ENCODE results near the gene PITPNM3. TPM values are rescaled to one million over a fixed set of nuclear protein-coding genes. Genes with fewer than 3 reads are reported as not detected.

PITPNM3 gene
- total and polyA plus RNA-seq, 7 donors, result 3.6 to 13.6 (median 5.7) TPM

- H3K9me3 ChIP-seq, result no peaks in the 10 kb centered on the region
- no peak overlapping the region for H3K27ac ChIP-seq
- no peak for TF ChIP-seq EP300 (IDR thresholded peaks at IDR 0.05)
- TF ChIP-seq, protein P1, sequence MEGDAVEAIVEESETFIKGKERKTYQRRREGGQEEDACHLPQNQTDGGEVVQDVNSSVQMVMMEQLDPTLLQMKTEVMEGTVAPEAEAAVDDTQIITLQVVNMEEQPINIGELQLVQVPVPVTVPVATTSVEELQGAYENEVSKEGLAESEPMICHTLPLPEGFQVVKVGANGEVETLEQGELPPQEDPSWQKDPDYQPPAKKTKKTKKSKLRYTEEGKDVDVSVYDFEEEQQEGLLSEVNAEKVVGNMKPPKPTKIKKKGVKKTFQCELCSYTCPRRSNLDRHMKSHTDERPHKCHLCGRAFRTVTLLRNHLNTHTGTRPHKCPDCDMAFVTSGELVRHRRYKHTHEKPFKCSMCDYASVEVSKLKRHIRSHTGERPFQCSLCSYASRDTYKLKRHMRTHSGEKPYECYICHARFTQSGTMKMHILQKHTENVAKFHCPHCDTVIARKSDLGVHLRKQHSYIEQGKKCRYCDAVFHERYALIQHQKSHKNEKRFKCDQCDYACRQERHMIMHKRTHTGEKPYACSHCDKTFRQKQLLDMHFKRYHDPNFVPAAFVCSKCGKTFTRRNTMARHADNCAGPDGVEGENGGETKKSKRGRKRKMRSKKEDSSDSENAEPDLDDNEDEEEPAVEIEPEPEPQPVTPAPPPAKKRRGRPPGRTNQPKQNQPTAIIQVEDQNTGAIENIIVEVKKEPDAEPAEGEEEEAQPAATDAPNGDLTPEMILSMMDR (IDR thresholded peaks at IDR 0.05), result no peak
- no peak for TF ChIP-seq POLR2A (IDR thresholded peaks at IDR 0.05)
- TF ChIP-seq POLR2AphosphoS5 (IDR thresholded peaks at IDR 0.05), result no peak
- intact Hi-C loops (cut with DNase I), result no loop called here
- H3K36me3 ChIP-seq, result peaks cover 0 to 8% (median 4%) of the 10 kb centered on the region in 4 donors
- no peak overlapping the region for H3K4me3 ChIP-seq
- H3K4me1 ChIP-seq, result peaks cover 0 to 13% (median 3%) of the 10 kb centered on the region in 4 donors
- 60 to 72% methylated on average over 14 of the region's 14 CpGs for WGBS, 2 donors
- no peak for DNase-seq
- H3K27me3 ChIP-seq, result no peaks in the 10 kb centered on the region
Measured at GRCh38 chr17:6456914-6457687, 99.3 kb downstream of the PITPNM3 start.

- Histone ChIP-seq H3K27ac (no peak overlapping the region), H3K4me3 (no peak overlapping the region), H3K9me3 (no peaks in the 10 kb centered on the region), H3K36me3 (peaks cover 0 to 6% (median 3%) of the 10 kb centered on the region in 4 donors), H3K4me1 (peaks cover 0 to 13% (median 3%) of the 10 kb centered on the region in 4 donors), H3K27me3 (no peaks in the 10 kb centered on the region)
- WGBS, 2 donors, result 73 to 88% methylated on average over 9 of the region's 9 CpGs
- no peak for DNase-seq
- intact Hi-C loops (cut with DNase I), result no loop called here
- TF ChIP-seq, protein P1 (IDR thresholded peaks at IDR 0.05), result no peak
- TF ChIP-seq EP300 (IDR thresholded peaks at IDR 0.05) (no peak), POLR2A (IDR thresholded peaks at IDR 0.05) (no peak)
Measured at GRCh38 chr17:6456321-6456720, 100.0 kb downstream of the PITPNM3 start.

GRCh38 chr17:6455321-6455705, 101.0 kb downstream of the PITPNM3 start:
- H3K27ac ChIP-seq, result no peak overlapping the region
- no peak for TF ChIP-seq EP300 (IDR thresholded peaks at IDR 0.05)
- TF ChIP-seq POLR2A (IDR thresholded peaks at IDR 0.05), result no peak
- TF ChIP-seq, protein P1 (IDR thresholded peaks at IDR 0.05), result no peak
- no peak for TF ChIP-seq POLR2AphosphoS5 (IDR thresholded peaks at IDR 0.05)

GRCh38 chr17:6454495-6455320, 101.6 kb downstream of the PITPNM3 start:
- Histone ChIP-seq H3K9me3 (no peaks in the 10 kb centered on the region), H3K27ac (no peak overlapping the region), H3K4me3 (peak overlapping the region in 2 of 4 donors; percentile 5 to 18), H3K4me1 (peaks cover 0 to 13% (median 3%) of the 10 kb centered on the region in 4 donors), H3K27me3 (no peaks in the 10 kb centered on the region), H3K36me3 (no peaks in the 10 kb centered on the region)
- DNase-seq, result no peak
- intact Hi-C loops (cut with DNase I), result no loop called here
- 58 to 73% methylated on average over 35 of the region's 35 CpGs for WGBS, 2 donors
- TF ChIP-seq POLR2A (IDR thresholded peaks at IDR 0.05), result no peak
- TF ChIP-seq POLR2AphosphoS5 (IDR thresholded peaks at IDR 0.05), result no peak
- TF ChIP-seq, protein P1 (IDR thresholded peaks at IDR 0.05), result no peak
- TF ChIP-seq EP300 (IDR thresholded peaks at IDR 0.05), result no peak

More at GRCh38 chr17:6455321-6455705, 101.0 kb downstream of the PITPNM3 start:
- no peaks in the 10 kb centered on the region for H3K9me3 ChIP-seq
- H3K27me3 ChIP-seq, result no peaks in the 10 kb centered on the region
- peaks cover 0 to 13% (median 3%) of the 10 kb centered on the region in 4 donors for H3K4me1 ChIP-seq
- peak overlapping the region in 2 of 4 donors; percentile 5 to 18 for H3K4me3 ChIP-seq
- H3K36me3 ChIP-seq, result no peaks in the 10 kb centered on the region
- DNase-seq, result no peak
- WGBS, 2 donors, result 0 to 3% methylated on average over 34 to 35 of the region's 35 CpGs
- intact Hi-C loops (cut with DNase I), result no loop called here
